CD1c-positive myeloid dendritic cell (primary cell): ENCODE data around the gene ILKAP.
A peak's percentile ranks its signal among the peaks of the same experiment; 100 is the strongest.

Experiments used
- DNase-seq: peaks from one replicate; pipeline ENCODE4 v3.0.0-alpha.2; 2016; ENCODE audit errors: extremely low spot score

Gene ILKAP, protein sequence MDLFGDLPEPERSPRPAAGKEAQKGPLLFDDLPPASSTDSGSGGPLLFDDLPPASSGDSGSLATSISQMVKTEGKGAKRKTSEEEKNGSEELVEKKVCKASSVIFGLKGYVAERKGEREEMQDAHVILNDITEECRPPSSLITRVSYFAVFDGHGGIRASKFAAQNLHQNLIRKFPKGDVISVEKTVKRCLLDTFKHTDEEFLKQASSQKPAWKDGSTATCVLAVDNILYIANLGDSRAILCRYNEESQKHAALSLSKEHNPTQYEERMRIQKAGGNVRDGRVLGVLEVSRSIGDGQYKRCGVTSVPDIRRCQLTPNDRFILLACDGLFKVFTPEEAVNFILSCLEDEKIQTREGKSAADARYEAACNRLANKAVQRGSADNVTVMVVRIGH

DNA sequence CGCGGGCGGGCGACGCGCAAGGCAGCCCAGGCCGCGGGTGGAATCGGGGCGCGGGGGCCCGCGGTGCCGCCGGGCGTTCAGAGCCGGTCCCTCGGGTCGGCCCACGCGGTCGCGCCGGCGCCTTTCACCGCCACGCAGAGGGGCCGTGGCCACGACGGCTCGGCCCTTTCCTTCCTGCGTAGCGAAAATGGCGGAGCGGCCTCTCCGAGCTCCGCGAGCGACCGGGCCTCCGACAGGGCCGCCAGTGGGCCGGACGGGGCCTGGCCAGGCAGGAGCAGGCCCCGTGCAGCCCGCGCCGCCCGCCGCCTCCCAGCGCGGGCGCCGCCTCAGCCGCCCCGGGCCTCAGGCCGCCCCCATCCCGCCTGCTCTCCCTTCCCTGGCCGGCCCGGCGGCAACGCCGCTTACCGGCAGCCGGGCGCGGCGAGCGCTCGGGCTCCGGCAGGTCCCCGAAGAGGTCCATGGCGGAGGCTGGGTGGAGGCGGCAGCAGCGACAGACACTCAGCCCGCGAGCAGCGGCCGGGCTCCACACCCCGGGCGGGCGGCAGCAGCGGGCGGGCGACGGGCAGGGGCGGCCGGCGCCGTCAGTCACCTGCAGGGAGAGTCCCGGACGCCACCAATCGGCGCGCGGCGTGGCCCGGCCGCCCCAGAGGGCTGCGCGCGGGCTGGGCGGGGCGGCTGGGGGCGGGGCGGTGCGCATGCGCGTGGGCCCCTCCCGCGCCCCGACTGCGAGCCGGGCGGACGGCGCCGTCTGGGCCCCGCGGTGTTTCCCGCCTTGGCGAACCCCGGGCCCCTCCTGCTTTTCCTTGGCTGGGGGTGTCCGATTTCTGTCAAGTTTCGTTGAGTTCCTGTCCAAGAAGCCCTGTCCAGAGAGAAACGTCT lies at the start of gene ILKAP:
Gene ILKAP, minus strand, starts transcription at position 602 of the 879 bp plus-strand sequence. Its CDS starts 142 bp downstream, at position 460.
- DNase-seq, result peak; percentile 95

DNA sequence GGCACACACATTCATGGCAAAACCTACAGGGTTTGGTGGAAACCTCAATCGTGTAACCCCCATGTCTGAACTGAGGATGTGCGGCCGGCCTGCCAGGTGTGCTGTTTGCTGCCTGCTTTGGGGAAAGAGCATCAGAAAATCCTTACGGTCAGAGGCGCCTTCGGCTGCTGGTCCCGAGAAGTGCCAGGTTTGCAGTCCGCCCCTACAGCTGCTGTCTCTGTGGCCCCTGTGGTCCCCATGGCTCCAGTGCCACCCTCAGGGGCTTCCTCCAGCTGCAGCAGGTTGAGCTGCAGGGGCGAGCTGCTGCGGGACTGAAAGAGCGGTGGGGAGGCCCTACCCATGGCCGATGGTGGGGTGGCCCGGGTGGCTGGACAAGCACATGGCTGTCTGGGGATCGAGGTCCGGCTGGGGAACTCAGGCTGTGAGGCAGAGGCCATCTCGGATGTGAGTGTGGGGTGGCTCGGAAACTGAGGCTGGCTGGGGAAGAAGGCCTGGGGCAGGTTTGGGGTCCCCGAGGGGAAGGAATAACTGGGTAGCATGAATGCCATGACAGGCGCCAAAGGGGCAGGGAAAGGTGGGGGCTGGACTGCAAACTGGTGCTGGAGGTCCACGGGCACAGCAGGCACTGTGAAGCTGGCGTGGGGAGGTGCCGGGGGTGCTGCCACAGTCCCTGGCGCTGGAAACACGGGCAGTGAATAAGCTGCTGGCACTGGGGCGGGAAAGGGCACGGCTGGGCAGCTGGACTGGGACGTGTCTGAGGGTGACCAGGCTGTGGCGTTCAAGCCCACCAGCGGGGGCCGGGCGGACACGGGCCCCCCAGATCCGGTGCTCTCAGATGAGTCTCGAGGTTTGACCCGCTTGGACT lies 49.5 kb upstream of the ILKAP start:
- DNase-seq, result no peak

DNA sequence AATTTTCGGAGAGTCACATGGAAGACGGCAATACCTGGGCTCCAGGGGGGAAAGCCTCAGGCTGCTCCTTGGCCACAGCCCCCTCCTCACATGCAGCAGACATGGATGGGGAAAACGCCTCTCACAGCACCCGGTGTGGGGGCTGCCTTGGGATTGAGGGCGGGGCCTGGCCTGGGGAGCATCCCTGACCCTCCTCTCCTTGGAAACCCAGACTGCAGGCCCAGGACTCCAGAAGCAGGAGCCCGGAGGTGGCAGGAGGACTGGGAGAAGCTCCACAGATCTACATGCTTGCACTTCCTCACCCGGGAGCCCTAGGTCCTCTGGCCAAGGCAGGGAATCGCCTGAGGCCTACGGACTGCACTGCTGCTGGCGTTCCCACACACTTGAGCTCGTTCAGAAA lies 48.5 kb upstream of the ILKAP start:
- no peak for DNase-seq

DNA sequence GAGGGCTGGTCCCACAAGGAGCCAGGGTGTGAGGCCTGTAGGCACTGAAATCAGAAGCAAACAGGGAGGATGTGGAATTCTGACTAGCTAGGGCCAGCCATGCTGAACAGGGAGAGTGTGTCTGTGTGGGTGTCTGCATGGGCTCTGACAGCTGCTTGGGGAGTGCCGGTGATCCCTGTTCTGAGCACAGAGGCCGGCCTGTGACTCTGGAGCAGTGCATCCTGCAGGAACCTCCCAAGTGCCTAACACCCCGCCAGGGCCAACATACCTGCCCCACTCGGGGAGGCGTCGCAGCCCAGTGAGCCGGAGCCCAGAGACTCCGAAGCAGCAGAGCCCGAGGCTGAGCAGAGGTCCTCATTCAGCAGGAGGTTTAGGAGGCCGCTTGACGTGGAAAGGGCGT lies 47.8 kb upstream of the ILKAP start:
- no peak for DNase-seq

DNA sequence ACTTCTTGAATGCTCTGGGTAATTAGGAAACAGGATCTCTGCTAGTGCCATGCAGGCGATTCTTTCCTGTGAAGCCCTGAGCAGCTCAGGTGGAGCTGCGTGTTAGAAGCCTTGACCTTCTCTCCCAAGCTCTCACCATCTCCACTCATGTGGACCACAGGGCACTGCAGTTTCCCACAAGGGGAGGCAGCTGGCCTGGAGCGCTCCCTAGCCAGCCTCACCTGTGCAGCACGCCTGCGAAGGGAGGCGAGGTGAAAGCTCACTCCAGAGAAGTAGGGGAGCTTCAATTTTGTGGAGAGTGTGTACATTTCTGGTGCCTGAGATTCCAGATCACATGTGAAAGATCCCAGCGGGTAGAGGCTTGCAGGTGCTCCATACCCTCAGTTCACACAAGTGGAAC lies 47.4 kb upstream of the ILKAP start:
- no peak for DNase-seq

DNA sequence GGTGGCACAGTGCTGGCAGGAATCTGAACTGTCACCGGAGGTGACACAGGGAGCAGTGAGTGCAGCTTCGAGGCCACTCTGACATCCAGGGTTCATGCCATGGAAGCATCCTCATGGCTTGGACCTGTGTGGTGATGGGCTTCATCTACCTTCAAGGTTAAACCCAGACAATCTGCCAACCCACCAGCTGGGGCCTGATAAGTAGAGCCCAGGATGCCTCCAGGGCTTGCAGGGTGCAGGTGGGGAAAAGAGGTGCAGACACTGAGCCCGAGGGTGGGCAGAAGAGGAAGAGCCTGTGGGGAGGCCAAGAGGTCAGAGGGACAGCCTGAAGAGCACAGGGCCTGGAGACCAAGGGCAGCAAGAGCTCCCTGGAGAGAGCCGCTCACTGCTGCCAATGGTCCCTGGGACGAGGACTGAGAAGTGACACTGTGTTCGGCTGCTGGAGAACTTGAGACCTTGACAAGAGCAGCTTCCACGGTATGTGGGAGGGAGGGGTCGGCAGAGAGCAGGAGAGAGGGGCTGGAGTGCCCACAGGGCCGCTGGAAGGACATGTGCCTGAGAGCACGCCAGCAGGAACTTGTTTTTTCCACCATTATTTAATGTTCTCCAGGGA lies 44.5 kb upstream of the ILKAP start:
- DNase-seq, result no peak

DNA sequence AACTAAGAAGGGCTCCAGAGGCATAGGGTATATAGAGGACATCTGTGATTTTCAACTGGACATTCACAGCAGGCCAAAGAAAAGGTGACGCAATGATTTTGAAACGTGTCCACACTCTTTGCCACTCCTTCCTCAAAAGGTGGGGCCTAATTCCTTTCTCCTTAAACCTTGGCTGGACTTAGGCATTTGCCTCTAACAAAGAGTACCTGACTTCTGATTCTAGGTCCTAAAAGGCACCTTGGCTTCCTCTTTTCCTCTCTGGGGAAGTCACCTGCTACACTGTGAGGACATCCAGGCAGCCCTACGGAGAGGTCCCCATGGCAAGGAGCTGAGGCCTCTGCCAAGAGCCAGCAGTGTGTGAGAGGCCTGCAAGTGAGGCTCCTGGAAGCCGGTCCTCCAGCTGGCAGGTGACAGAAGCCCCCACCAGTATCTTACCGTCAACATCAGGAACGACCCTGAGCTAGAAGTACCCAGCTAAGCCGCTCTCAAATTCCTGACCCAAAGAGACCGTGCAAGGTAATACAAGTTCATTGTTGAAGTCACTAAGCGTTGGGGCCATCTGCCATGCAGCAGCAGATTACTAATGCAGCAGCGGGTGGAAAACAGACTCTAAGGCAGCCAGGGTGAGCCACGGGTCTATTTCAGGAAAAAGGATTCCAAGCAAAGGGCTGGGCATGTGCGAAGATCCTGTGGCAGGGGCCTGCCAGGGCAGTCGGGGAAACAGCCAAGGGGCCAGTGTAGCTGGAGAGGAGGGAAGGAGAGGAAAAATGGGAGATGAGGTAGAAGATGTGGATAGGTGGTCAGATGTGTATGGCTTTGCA lies 43.7 kb upstream of the ILKAP start:
- no peak for DNase-seq

DNA sequence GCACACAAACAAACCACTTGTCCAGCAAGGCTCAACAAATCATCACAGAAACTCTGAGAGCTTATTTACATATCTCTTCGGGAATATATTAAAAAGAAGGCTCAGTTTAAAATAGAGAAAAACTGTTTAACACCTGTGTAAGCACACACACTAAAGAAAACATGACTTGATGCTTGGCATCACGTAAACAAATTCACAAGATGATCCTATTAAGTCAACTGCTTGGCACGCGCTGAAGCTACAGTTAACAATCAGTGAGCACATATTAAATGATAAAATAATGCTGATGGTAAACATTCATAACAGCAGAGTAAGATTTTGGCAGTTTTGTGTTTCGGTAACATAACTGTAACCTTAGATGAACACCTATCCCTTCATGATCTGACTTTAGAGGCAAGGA lies 40.7 kb upstream of the ILKAP start:
- no peak for DNase-seq

DNA sequence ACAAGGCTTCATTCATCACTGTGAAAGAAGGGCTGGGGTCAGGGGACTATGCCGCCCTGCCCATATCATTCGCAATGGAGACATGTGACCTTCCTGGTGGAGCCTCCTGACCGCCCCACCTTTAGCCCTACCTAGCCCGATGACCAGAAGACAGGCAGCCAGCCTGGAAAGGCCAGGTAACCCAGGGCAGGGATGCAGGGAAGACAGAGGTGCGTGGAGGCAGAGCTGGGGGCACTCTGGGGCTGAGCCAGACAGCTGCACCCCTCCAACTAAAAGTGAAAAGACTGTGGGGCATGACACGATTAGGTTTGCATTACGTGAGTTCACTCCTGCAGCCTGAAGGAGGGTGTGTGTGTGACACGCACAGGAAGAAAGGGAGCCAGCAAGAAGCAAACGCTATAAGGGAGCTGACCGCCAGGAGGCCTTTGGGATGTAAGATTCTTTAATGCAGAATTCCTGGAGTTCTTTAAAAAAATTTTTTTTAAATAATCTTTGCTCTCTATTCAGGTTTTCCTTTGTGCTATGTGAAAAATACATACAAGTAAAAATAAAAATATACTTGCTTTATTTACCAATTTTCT lies 40.1 kb upstream of the ILKAP start:
- no peak for DNase-seq

DNA sequence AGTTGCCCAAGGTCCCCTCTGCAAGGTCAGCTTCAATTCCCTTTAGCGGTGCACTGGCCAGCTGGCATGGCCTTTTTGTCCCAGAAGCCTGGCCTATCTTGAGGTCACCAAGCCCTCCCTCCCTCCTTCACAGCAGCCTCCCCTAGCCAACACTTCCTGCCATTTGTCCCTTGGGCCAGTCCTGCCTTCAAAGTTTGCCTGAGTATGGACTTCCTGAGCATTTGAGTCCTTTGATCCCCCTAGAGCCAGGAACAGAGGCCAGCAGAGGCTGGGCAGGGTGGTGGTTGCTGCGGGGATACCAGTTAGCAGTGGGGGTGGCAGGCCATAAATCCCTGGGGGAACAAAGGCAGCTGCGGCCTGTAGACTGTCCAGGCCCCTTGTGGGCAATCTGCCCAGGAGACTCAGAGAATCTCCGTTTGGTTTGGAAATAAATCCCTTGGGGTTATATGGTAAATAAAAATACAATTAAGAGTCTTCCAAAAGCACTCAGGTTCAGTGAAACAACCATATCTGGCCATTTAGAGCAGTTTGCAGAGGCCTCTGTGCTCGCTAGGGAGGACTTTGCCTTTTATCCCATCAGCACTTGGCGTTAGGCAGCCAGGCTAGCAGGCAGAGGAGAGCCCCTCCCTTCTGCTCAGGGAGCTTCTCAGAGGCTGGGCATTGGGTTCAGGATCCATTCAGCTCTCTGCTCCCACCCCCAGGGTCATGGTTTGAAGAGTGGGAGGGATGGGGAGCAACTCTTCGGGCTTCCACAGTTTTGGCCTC lies 39.4 kb upstream of the ILKAP start:
- no peak for DNase-seq

DNA sequence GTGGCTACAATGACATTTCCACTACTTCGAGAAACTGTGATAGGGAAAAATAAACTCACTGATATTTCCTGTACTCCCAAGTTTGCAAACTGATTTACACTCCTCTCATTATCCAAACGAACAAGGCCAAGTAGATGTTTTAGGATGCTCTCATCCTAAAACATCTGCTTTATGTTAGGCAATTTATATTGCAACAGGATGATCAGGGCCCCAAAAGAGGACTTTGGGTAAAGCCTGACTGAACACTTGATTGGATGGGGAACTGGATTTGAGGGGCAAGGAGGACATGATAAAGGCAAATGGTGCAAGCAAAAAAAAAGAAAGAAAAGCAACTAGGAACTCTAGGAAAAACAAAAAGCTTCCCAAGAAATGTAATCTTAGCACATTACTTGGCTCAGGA lies 38.5 kb upstream of the ILKAP start:
- no peak for DNase-seq

DNA sequence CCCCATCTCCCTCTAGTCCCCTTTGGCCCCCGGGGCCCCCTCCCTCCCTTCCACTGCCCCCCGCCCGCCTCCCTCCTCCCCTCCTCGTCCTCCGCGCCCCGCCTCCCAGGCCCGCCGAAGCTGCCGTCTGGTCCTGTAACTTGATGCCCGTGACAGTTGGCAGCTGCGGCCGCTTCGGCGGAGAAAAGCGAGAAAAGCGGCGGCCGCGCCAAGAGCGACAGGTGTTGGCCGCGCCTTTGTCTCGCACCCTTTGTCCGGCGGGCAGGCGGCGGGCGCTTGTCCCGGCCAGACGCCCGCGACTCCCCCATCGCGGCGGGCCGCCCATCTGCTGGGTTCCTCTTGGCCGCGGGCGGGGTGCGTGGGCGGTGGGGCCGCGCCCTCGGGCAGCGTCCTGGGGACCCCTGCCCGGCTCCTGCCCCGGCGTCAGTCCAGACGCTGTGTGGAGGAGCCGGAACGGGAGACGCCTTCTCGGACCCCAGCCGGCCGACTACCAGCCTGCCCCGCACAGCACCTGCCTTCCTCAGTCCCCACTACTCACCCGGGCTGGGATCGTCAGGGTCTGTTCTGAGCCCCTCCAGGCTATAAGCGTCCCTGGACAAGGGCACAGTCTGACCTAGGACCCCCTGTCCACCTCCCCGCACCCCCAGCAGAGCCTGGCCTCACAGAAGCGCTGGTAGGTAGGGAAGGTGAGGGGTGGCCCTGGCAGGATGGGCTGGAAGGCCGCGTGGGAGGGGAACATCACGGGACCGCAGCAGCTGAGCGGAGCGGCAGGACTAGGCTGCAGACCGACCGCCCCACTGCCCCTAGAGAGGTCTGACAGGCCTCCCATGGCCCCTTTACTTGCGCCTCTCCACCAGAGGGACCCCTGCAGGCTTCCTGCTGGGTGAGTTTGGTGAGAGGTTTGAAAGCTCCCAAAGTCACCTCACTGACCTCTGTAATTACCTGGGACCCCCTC lies 37.5 kb upstream of the ILKAP start:
- peak; percentile 29 for DNase-seq

DNA sequence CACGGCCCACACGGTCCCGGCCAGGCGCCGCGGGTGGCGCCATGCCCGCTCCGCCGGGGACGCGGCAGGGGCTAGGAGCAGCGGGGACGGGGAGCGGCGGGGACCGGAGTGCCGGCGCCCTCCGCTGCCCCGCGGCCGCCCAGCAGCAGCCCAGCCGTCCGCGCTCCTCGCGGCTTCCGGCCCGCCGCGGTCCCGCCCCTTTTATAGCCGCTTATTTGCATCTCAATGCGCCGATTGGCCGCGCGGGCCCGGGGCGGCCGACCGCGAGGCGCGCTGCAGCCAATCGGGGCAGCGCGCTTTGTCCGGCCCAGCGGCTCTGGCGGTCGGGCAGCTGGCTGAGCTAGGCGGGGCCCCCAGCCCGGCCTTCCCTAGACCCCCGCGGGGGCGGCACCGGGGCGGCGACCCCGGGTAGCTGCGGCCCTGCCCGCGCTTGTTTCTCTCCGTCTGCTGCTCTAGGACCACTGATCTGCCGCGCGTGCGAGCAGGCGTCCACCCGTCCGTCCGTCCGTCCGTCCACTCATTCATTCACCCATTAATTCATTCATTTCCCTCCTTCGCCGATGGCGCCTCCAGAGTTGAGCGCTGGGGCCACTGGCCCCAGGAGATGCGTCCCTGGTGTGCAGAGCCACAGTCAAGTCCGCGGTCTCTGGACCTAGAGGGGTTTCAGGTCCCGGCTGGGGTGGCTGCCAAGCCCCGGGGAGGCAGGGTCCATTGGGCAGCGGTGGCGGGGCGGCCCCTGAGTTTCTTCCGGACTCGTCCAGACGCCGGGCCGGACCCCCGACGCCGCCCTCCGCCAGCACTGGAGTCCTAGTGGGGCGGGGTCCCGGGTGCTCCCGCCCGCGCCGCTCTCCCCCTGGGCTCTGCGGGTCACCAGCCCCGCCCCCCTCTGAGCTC lies 36.6 kb upstream of the ILKAP start, which contains the start of gene HES6:
Gene HES6, minus strand, starts transcription at position 176 of the 894 bp plus-strand sequence. Its CDS starts 133 bp downstream, at position 43.
- peak; percentile 95 for DNase-seq

DNA sequence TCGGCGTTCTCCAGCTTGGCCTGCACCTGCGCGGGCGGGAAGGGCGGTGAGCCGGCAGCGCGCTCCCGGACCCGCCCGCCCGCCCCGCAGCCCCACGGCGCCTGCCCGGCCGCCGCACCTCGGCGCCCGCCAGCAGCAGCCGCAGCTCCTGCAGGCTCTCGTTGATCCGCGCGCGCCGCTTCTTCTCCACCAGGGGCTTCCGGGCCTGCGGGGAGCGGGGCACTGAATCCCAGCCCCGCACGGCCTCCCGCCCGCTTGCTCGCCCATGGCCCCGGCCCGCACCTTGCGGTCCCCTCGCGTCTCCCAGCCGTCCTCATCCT lies 36.0 kb upstream of the ILKAP start:
- no peak for DNase-seq

DNA sequence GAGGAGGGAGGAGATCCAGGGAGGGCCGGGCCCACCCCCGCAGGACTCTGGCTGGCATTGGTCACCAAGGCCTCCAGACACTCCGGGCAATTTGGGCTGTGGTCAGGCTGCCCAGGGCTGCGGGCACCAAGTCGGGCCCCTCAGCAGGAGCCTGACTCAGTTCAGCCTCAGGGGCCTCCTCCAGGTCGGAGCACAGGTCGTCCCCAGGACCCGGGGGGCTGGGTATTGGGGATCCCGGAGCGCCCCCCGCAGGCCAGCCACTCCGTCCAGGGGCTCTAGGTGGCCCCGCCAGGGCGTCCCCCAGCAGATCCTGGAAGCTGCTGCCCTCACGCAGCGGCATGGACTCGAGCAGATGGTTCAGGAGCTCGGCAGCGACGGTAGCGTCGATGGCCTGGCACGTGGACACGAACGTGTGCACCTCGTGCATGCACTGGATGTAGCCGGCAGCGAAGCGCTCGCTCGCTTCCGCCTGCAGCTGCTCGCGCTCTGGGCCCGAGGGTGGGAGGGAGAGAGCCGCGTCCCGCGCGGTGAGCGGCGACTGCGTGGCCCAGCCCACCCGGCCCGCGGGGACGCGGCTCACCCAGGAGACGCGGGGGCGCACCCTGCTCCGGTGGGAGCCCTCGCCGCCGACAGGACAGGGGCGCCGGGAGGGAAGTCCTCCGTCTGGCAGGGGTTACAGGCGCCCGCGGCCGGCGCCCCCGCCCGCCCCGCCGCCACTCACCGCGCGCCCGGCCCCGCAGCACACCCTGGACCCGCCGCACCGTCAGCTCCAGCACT lies 35.5 kb upstream of the ILKAP start:
- peak; percentile 53 for DNase-seq

DNA sequence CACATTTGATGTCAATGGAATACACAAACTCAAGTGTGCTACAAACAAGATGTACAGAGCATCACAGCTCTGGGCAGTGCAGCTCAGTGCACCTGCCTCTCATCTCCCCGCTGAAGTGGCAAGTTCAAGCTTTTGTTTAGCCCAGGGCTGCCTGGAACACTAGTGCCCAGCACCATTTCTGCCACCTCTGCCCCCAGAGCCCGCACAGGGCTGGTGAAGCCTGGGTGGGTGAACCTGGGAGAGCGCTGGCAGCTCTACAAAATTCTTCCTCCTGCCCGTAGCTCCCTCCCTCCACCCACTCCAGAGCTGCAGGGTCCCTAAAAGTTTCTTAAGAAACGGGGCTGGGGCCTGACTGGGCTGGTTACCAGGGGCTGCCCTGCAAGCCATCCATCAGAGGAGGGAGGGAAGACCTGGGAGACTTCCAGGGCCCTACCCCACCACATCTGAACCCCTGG lies 34.8 kb upstream of the ILKAP start:
- DNase-seq, result no peak
